ENCODE results near the gene SLC13A4. TPM values are rescaled to one million over a fixed set of nuclear protein-coding genes. Genes with fewer than 3 reads are reported as not detected.

SLC13A4 gene
- total RNA-seq, 1 experiment from 2014 or later: not detected

DNA sequence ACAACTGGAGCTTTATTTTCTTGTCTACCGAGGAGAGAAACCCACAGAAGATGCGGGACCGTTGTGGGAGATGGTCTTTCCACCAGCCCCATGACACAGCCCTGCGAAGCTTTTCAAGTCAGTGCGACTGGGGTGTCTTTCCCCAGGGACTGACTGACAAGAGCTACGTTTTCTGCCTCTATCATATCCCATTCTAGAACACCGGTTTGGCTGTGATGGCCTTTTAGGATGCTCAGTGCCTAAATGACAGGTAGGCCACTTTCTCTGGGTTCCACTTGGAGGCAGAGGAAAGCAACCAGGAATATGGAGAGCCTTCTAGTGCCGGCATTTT lies 16.9 kb downstream of the SLC13A4 start:
- Histone ChIP-seq H3K4me1 (ENCODE audit: insufficient read depth, low read length, poor library complexity, severe bottlenecking) (no peaks in the 10 kb centered on the region), H3K4me3 (ENCODE audit: low read depth, low read length, poor library complexity, severe bottlenecking) (no peak overlapping the region), H3K27me3 (replicated peaks; ENCODE audit: insufficient read depth, low read depth, low read length, poor library complexity) (peaks cover 62% of the 10 kb centered on the region), H3K27ac (ENCODE audit: low read depth, low read length, poor library complexity, severe bottlenecking) (no peak overlapping the region), H3K9me3 (ENCODE audit: low read depth, low read length, poor library complexity, severe bottlenecking) (no peaks in the 10 kb centered on the region), H3K36me3 (ENCODE audit: insufficient read depth, low read length, poor library complexity, severe bottlenecking) (no peaks in the 10 kb centered on the region)
- POLR2A ChIA-PET (ENCODE audit: low non-redundant PET): no interaction called here
- TF ChIP-seq, protein P1, sequence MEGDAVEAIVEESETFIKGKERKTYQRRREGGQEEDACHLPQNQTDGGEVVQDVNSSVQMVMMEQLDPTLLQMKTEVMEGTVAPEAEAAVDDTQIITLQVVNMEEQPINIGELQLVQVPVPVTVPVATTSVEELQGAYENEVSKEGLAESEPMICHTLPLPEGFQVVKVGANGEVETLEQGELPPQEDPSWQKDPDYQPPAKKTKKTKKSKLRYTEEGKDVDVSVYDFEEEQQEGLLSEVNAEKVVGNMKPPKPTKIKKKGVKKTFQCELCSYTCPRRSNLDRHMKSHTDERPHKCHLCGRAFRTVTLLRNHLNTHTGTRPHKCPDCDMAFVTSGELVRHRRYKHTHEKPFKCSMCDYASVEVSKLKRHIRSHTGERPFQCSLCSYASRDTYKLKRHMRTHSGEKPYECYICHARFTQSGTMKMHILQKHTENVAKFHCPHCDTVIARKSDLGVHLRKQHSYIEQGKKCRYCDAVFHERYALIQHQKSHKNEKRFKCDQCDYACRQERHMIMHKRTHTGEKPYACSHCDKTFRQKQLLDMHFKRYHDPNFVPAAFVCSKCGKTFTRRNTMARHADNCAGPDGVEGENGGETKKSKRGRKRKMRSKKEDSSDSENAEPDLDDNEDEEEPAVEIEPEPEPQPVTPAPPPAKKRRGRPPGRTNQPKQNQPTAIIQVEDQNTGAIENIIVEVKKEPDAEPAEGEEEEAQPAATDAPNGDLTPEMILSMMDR (conservative IDR thresholded peaks at IDR 0.05; ENCODE audit: low read depth, low read length): no peak
- TF ChIP-seq EZH2 (IDR thresholded peaks at IDR 0.05; ENCODE audit: borderline replicate concordance, low read depth, low read length, poor library complexity, severe bottlenecking): no peak
- intact Hi-C loops (cut with micrococcal nuclease; ENCODE audit: unreplicated experiment): no loop called here
- BruUV-seq (replicated peaks): no TSS peak
- no peak for DNase-seq (ENCODE audit: low spot score)
- CTCF ChIA-PET: no interaction called here

DNA sequence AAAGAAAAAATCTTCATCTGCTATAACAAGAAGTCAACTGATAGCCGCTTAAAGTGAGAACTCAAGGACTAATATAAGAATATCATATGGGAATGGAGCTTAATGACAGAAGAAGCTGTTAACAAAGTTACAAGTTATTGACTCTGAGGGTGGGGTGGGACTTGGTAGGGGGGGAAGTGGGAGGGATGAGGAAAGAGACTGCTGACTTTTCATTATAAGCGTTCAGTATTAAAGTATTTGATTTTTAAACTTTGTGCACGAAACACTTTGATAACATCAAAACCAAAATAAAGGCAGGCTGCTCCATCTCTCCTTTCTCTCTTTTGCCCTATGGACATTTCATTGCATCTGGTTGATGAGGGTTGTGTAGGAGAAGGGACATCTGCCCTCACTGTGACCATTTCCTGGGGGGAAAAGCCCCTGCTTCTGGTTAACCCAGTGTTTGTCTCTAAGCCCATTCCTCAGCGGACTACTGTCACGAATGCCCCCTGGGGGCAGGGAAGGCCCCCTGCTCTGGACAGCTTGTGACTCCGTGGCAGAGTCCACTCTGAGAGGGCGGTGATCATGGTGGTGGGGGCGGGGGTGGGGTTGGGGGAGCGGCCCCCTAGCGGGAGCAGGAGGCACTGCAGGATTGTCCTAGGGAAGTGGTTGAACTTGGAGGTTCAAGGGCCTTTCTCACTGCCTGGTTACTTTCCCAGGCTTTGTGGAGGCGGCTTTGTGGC lies 17.4 kb downstream of the SLC13A4 start:
- Histone ChIP-seq H3K27me3 (replicated peaks; ENCODE audit: insufficient read depth, low read depth, low read length, poor library complexity) (peaks cover 62% of the 10 kb centered on the region), H3K9me3 (ENCODE audit: low read depth, low read length, poor library complexity, severe bottlenecking) (no peaks in the 10 kb centered on the region), H3K4me3 (ENCODE audit: low read depth, low read length, poor library complexity, severe bottlenecking) (no peak overlapping the region), H3K4me1 (ENCODE audit: insufficient read depth, low read length, poor library complexity, severe bottlenecking) (no peaks in the 10 kb centered on the region), H3K27ac (ENCODE audit: low read depth, low read length, poor library complexity, severe bottlenecking) (no peak overlapping the region), H3K36me3 (ENCODE audit: insufficient read depth, low read length, poor library complexity, severe bottlenecking) (no peaks in the 10 kb centered on the region)
- ChIA-PET CTCF (interaction anchor here (0.6 kb wide), 1 partner anchor 453 kb away, joined by 13 read pairs; no protein-coding TSS in a partner anchor), POLR2A (ENCODE audit: low non-redundant PET) (no interaction called here)
- BruUV-seq (replicated peaks): no TSS peak
- TF ChIP-seq, protein P1 (conservative IDR thresholded peaks at IDR 0.05; ENCODE audit: low read depth, low read length): peak; percentile 56
- TF ChIP-seq EZH2 (IDR thresholded peaks at IDR 0.05; ENCODE audit: borderline replicate concordance, low read depth, low read length, poor library complexity, severe bottlenecking): no peak
- intact Hi-C loops (cut with micrococcal nuclease; ENCODE audit: unreplicated experiment): no loop called here
- DNase-seq (ENCODE audit: low spot score): peak; percentile 16

DNA sequence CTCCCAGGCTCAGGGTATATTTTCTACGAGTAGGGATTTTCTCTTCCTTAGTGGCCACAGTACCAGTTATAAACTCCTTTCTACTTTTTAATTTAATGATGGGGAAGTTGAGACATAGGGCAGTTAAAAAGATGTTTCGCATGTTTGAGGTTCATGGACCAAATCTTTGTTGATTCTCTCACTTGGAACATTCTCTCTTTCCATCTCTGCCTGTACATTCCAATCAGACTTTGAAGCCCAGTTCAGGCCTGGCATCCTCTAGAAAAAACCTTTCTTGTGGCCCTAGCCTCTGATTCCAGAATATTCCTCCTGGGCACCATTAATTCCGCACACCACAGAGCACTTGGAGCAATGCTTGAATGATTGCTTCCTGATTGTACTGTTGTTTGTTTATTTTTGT lies 18.5 kb downstream of the SLC13A4 start:
- no TSS peak for BruUV-seq (replicated peaks)
- intact Hi-C loops (cut with micrococcal nuclease; ENCODE audit: unreplicated experiment): no loop called here
- Histone ChIP-seq H3K36me3 (ENCODE audit: insufficient read depth, low read length, poor library complexity, severe bottlenecking) (no peaks in the 10 kb centered on the region), H3K27ac (ENCODE audit: low read depth, low read length, poor library complexity, severe bottlenecking) (no peak overlapping the region), H3K4me3 (ENCODE audit: low read depth, low read length, poor library complexity, severe bottlenecking) (no peak overlapping the region), H3K9me3 (ENCODE audit: low read depth, low read length, poor library complexity, severe bottlenecking) (no peaks in the 10 kb centered on the region), H3K4me1 (ENCODE audit: insufficient read depth, low read length, poor library complexity, severe bottlenecking) (no peaks in the 10 kb centered on the region), H3K27me3 (replicated peaks; ENCODE audit: insufficient read depth, low read depth, low read length, poor library complexity) (peaks cover 54% of the 10 kb centered on the region)
- POLR2A ChIA-PET (ENCODE audit: low non-redundant PET): no interaction called here
- CTCF ChIA-PET: no interaction called here
- no peak for TF ChIP-seq EZH2 (IDR thresholded peaks at IDR 0.05; ENCODE audit: borderline replicate concordance, low read depth, low read length, poor library complexity, severe bottlenecking)
- TF ChIP-seq, protein P1 (conservative IDR thresholded peaks at IDR 0.05; ENCODE audit: low read depth, low read length): no peak
- no peak for DNase-seq (ENCODE audit: low spot score)
